AG10803 (cell line): Measurements from ENCODE around the gene WDR49.

ENCODE experiments used
- DNase-seq: peaks from one replicate; pipeline ENCODE4 v3.0.0; 2010; ENCODE audit warnings: low read depth
- H3K4me3 ChIP-seq: 2 replicates; pipeline ENCODE4 v1.5.1; 2011; ENCODE audit warnings: mild to moderate bottlenecking, low read length, control low read depth
- CTCF ChIP-seq: conservative IDR thresholded peaks from 2 replicates; pipeline ENCODE4 v1.5.1; 2011; ENCODE audit warnings: mild to moderate bottlenecking, low read length, control low read depth, inconsistent platforms

The WDR49 gene

GRCh38 chr3:167657684-167658225 lies 4.0 kb upstream of the WDR49 start:
- no peak overlapping the region for H3K4me3 ChIP-seq
- no peak for TF ChIP-seq CTCF
- no peak for DNase-seq

DNA sequence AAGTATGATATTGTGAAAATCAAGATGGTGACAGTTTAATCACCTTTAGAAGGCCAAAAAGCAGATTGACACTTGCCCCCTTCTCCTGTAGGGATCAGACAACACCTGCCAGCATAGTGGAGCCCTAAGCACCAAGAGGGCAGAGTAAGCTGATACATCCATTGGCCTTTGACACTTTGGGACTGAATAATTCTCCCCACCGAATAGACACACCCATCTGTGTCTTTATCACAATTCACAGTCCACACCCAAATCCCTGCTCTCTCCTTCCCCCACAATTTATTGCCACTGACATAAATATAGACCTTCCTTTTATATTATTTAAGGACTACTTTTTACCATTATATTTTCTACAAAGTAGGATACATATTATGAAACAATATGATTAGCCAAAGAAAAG lies 3.1 kb upstream of the WDR49 start:
- no peak for DNase-seq
- no peak overlapping the region for H3K4me3 ChIP-seq
- no peak for TF ChIP-seq CTCF

DNA sequence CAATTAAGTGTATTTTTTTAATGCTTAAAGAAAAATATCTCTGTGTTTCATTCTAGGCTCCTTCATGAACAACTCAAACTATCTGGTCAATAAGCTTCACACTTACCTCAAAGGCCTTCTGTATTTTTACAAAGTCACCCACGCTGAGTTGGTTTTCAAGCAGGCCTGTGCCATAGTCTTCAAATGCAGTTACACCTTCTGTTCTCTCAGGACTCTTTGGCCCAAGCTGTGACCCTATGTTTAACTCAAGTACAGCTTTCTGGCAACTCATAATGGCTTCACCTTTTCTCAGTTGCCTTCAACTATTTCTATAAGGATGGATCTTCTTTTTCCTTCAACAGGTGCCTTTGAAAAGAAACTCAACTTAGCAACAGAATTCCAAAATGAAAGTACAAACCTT lies 587 bp downstream of the WDR49 start:
- no peak overlapping the region for H3K4me3 ChIP-seq
- no peak for TF ChIP-seq CTCF
- DNase-seq, result no peak

DNA sequence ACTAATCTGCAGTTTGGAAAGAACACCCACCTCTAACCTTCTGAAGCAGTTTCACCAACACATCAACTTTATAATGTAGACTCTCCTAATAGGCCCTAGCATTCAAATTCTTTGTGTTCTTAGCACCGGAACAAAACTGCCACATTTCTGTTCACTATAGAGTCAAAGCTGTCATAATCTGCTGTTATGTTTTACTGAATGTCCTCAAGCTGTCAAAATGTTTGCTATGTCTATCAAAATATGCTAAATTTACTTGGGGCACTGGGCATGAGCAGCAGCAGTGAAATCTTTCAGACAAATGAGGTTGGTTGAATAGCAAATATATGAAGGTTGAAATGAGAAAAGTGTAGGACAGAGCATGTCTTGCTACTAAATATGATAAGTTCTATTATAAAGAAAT lies 1.9 kb downstream of the WDR49 start:
- DNase-seq, result no peak
- no peak for TF ChIP-seq CTCF
- H3K4me3 ChIP-seq, result no peak overlapping the region

GRCh38 chr3:167650459-167650858 lies 3.3 kb downstream of the WDR49 start:
- H3K4me3 ChIP-seq, result no peak overlapping the region
- no peak for DNase-seq
- TF ChIP-seq CTCF, result no peak

- TF ChIP-seq CTCF, result no peak
- DNase-seq, result no peak
- H3K4me3 ChIP-seq, result no peak overlapping the region
Observed at GRCh38 chr3:167649746-167650145, 4.0 kb downstream of the WDR49 start.

- TF ChIP-seq CTCF, result no peak
- DNase-seq, result no peak
- H3K4me3 ChIP-seq, result no peak overlapping the region
Observed at GRCh38 chr3:167644611-167645010, 9.1 kb downstream of the WDR49 start.
